Measurements from ENCODE around the gene INTS4.
"Not testable (repeated sequence)": the region's sequence is repeated elsewhere in the genome, so short reads cannot be mapped to it uniquely, and the experiment has no call there.

The INTS4 gene

DNA sequence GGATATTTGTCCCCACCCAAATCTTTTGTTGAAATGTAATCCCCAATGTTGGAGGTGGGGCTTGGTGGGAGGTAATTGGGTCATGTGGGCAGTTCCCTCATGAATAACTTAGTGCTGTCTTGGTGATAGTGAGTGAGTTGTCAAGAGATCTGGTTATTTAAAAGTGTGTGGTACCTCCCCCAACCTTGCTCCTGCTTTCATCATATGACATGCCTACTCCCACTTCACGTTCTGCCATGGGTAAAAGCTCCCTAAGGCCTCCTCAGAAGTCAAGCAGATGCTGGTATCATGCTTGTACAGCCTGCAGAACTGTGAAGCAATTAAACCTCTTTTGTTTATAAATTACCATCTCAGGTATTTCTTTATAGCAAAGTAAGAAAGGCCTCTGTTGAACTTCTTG lies 143.0 kb downstream of the INTS4 start:
- in situ Hi-C loops (cut with MboI; ENCODE audit: low pct_unique_long_range_greater_than_20kb, low sequenced_read_pairs): no loop called here
- no peak for DNase-seq

DNA sequence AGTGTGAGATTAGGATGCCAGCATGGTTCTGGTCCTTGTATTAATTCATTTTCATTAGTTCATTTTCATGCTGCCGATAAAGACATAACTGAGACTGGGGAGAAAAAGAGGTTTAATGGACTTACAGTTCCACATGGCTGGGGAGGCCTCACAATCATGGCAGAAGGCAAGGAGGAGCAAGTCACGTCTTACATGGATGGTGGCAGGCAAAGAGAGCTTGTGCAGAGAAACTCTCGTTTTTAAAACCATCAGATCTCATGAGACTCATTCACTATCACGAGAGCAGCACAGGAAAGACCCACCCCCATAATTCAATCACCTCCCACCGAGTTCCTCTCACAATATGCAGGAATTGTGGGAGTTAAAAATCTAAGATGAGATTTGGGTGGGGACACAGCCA lies 150.8 kb downstream of the INTS4 start:
- DNase-seq; in situ Hi-C loops (cut with MboI; ENCODE audit: low pct_unique_long_range_greater_than_20kb, low sequenced_read_pairs): not testable (repeated sequence)

DNA sequence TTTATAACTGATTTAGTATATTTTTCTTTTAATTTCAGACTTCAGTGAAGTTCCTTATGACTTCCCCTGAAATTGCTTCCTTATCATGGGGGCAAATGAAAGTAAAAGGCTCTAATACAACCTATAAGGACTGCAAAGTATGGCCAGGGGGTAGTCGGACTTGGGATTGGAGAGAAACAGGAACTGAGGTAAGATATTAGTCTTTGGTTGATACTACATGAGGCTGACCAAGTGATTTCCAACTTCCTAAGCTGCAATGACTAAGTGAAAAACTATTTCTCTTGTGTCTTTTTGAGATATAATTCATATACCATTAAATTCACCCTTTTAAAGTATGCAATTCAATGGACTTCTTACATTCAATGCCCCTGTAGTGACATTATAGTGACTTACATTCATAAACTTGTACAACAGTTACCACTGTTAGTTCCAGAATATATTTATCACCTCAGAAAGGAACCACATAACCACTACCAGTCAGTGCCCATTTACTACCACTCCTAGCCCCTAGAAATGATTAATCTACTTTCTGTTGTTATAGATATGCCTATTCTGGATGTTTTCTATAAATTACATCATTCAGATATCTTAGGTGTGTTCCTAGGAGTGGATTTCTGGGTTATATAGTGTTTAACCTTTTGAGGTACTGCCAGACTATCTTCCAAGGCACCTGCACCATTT lies 151.9 kb downstream of the INTS4 start:
- in situ Hi-C loops (cut with MboI; ENCODE audit: low pct_unique_long_range_greater_than_20kb, low sequenced_read_pairs): no loop called here
- no peak for DNase-seq

DNA sequence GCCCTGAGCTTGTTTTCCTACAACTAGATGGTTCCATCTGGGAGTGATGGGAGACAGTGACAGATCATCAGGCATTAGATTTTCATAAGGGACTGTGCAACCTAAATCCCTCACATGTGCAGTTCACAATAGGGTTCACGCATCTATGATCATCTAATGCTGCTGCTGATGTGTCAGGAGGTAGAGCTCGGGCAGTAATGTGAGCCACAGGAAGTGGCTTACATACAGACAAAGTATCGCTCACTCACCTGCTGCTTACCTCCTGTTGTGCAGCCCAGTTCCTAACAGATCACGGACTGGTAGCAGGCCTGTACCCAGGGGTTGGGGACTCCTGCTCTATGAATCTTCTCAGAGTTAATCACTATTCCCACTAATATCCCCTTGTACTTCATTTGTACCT lies 161.2 kb downstream of the INTS4 start:
- in situ Hi-C loops (cut with MboI; ENCODE audit: low pct_unique_long_range_greater_than_20kb, low sequenced_read_pairs): no loop called here

DNA sequence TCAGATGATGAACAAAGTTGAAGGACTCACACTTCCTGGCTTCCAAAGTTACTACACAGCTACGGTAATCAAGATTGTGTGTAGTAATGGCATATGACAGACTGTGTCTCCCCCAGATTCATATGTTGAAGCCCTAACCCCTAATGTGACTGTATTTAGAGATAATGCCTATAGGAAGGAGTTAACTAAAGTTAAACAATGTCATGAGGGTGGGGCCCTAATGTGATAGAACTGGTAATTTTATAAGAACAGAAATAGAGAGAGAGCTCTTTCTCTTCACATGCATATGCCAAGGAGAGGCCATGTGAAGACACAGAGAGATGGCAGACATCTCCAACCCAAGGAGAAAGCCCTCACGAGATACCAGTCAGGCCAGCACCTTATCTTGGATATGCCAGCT lies 165.5 kb downstream of the INTS4 start:
- DNase-seq: no peak
- in situ Hi-C loops (cut with MboI; ENCODE audit: low pct_unique_long_range_greater_than_20kb, low sequenced_read_pairs): no loop called here

More for the DNA sequence above, 161.2 kb downstream of the INTS4 start:
- no peak for DNase-seq
